ENCODE measurements around the gene MAP3K5. TPM values are rescaled to one million over a fixed set of nuclear protein-coding genes. Genes with fewer than 3 reads are reported as not detected.

MAP3K5 gene
- total RNA-seq, 1 experiment from 2014 or later = 1.3 TPM

- Histone ChIP-seq H3K27me3 (ENCODE audit: control insufficient read depth, insufficient read depth, low read length) (no peaks in the 10 kb centered on the region), H3K36me3 (replicated peaks; ENCODE audit: control insufficient read depth, insufficient read depth, low read length) (no peaks in the 10 kb centered on the region), H3K4me3 (ENCODE audit: insufficient read depth, low read depth, low read length) (no peak overlapping the region)
- no peak for DNase-seq
Measured at GRCh38 chr6:136662347-136663237, 129.7 kb downstream of the MAP3K5 start.

- H3K27me3 ChIP-seq (ENCODE audit: control insufficient read depth, insufficient read depth, low read length) = no peaks in the 10 kb centered on the region
- H3K4me3 ChIP-seq (ENCODE audit: insufficient read depth, low read depth, low read length) = no peak overlapping the region
- H3K36me3 ChIP-seq (replicated peaks; ENCODE audit: control insufficient read depth, insufficient read depth, low read length) = no peaks in the 10 kb centered on the region
- no peak for DNase-seq
Measured at GRCh38 chr6:136660727-136661126, 131.6 kb downstream of the MAP3K5 start.

GRCh38 chr6:136659991-136660499, 132.2 kb downstream of the MAP3K5 start:
- Histone ChIP-seq H3K4me3 (ENCODE audit: insufficient read depth, low read depth, low read length) (no peak overlapping the region), H3K27me3 (ENCODE audit: control insufficient read depth, insufficient read depth, low read length) (no peaks in the 10 kb centered on the region), H3K36me3 (replicated peaks; ENCODE audit: control insufficient read depth, insufficient read depth, low read length) (no peaks in the 10 kb centered on the region)
- DNase-seq = no peak

- no peak for DNase-seq
- H3K27me3 ChIP-seq (ENCODE audit: control insufficient read depth, insufficient read depth, low read length) = no peaks in the 10 kb centered on the region
- no peaks in the 10 kb centered on the region for H3K36me3 ChIP-seq (replicated peaks; ENCODE audit: control insufficient read depth, insufficient read depth, low read length)
- H3K4me3 ChIP-seq (ENCODE audit: insufficient read depth, low read depth, low read length) = no peak overlapping the region
Measured at GRCh38 chr6:136658711-136659110, 133.6 kb downstream of the MAP3K5 start.

- Histone ChIP-seq H3K36me3 (replicated peaks; ENCODE audit: control insufficient read depth, insufficient read depth, low read length) (no peaks in the 10 kb centered on the region), H3K4me3 (ENCODE audit: insufficient read depth, low read depth, low read length) (no peak overlapping the region), H3K27me3 (ENCODE audit: control insufficient read depth, insufficient read depth, low read length) (no peaks in the 10 kb centered on the region)
- DNase-seq = no peak
Measured at GRCh38 chr6:136657666-136658065, 134.6 kb downstream of the MAP3K5 start.

GRCh38 chr6:136656121-136656520, 136.2 kb downstream of the MAP3K5 start:
- DNase-seq = no peak
- H3K36me3 ChIP-seq (replicated peaks; ENCODE audit: control insufficient read depth, insufficient read depth, low read length) = no peaks in the 10 kb centered on the region
- no peak overlapping the region for H3K4me3 ChIP-seq (ENCODE audit: insufficient read depth, low read depth, low read length)
- no peaks in the 10 kb centered on the region for H3K27me3 ChIP-seq (ENCODE audit: control insufficient read depth, insufficient read depth, low read length)

- DNase-seq = no peak
- no peaks in the 10 kb centered on the region for H3K36me3 ChIP-seq (replicated peaks; ENCODE audit: control insufficient read depth, insufficient read depth, low read length)
- H3K27me3 ChIP-seq (ENCODE audit: control insufficient read depth, insufficient read depth, low read length) = no peaks in the 10 kb centered on the region
- no peak overlapping the region for H3K4me3 ChIP-seq (ENCODE audit: insufficient read depth, low read depth, low read length)
Measured at GRCh38 chr6:136655239-136656014, 136.8 kb downstream of the MAP3K5 start.

- Histone ChIP-seq H3K36me3 (replicated peaks; ENCODE audit: control insufficient read depth, insufficient read depth, low read length) (no peaks in the 10 kb centered on the region), H3K4me3 (ENCODE audit: insufficient read depth, low read depth, low read length) (no peak overlapping the region), H3K27me3 (ENCODE audit: control insufficient read depth, insufficient read depth, low read length) (no peaks in the 10 kb centered on the region)
- peak; percentile 5 for DNase-seq
Measured at GRCh38 chr6:136654086-136654485, 138.2 kb downstream of the MAP3K5 start.

- no peak overlapping the region for H3K4me3 ChIP-seq (ENCODE audit: insufficient read depth, low read depth, low read length)
- H3K36me3 ChIP-seq (replicated peaks; ENCODE audit: control insufficient read depth, insufficient read depth, low read length) = no peaks in the 10 kb centered on the region
Measured at GRCh38 chr6:136652656-136653055, 139.6 kb downstream of the MAP3K5 start.

GRCh38 chr6:136651982-136652381, 140.3 kb downstream of the MAP3K5 start:
- H3K4me3 ChIP-seq (ENCODE audit: insufficient read depth, low read depth, low read length) = no peak overlapping the region
- no peak for DNase-seq
- H3K36me3 ChIP-seq (replicated peaks; ENCODE audit: control insufficient read depth, insufficient read depth, low read length) = no peaks in the 10 kb centered on the region
- H3K27me3 ChIP-seq (ENCODE audit: control insufficient read depth, insufficient read depth, low read length) = no peaks in the 10 kb centered on the region

More at GRCh38 chr6:136652656-136653055, 139.6 kb downstream of the MAP3K5 start:
- DNase-seq = no peak
- H3K27me3 ChIP-seq (ENCODE audit: control insufficient read depth, insufficient read depth, low read length) = no peaks in the 10 kb centered on the region

- H3K4me3 ChIP-seq (ENCODE audit: insufficient read depth, low read depth, low read length) = no peak overlapping the region
Measured at GRCh38 chr6:136647363-136647852, 144.9 kb downstream of the MAP3K5 start.

GRCh38 chr6:136646377-136646776, 145.9 kb downstream of the MAP3K5 start:
- no peak overlapping the region for H3K4me3 ChIP-seq (ENCODE audit: insufficient read depth, low read depth, low read length)
- DNase-seq = no peak
- no peaks in the 10 kb centered on the region for H3K27me3 ChIP-seq (ENCODE audit: control insufficient read depth, insufficient read depth, low read length)
- H3K36me3 ChIP-seq (replicated peaks; ENCODE audit: control insufficient read depth, insufficient read depth, low read length) = no peaks in the 10 kb centered on the region

More at GRCh38 chr6:136647363-136647852, 144.9 kb downstream of the MAP3K5 start:
- H3K27me3 ChIP-seq (ENCODE audit: control insufficient read depth, insufficient read depth, low read length) = no peaks in the 10 kb centered on the region
- no peaks in the 10 kb centered on the region for H3K36me3 ChIP-seq (replicated peaks; ENCODE audit: control insufficient read depth, insufficient read depth, low read length)
- no peak for DNase-seq

- DNase-seq = no peak
- Histone ChIP-seq H3K4me3 (ENCODE audit: insufficient read depth, low read depth, low read length) (no peak overlapping the region), H3K27me3 (ENCODE audit: control insufficient read depth, insufficient read depth, low read length) (no peaks in the 10 kb centered on the region), H3K36me3 (replicated peaks; ENCODE audit: control insufficient read depth, insufficient read depth, low read length) (no peaks in the 10 kb centered on the region)
Measured at GRCh38 chr6:136644597-136644952, 147.7 kb downstream of the MAP3K5 start.

- no peaks in the 10 kb centered on the region for H3K36me3 ChIP-seq (replicated peaks; ENCODE audit: control insufficient read depth, insufficient read depth, low read length)
- DNase-seq = peak; percentile 70
- H3K4me3 ChIP-seq (ENCODE audit: insufficient read depth, low read depth, low read length) = no peak overlapping the region
- no peaks in the 10 kb centered on the region for H3K27me3 ChIP-seq (ENCODE audit: control insufficient read depth, insufficient read depth, low read length)
Measured at GRCh38 chr6:136643850-136644596, 148.3 kb downstream of the MAP3K5 start.

Measured in H7 (cell line).